PC-9 (cell line): Measurements from ENCODE around the gene P2RY8.

Experiments
- EZH2 ChIP-seq: fragments of 200-600 bp; sonication (generic); IDR thresholded peaks from 2 replicates; pipeline ENCODE4 v1.8.0; 2017; ENCODE audit warnings: antibody characterized with exemption, low read depth
- TF ChIP-seq, protein P1 (sequence below): fragments of 200-600 bp; sonication (generic); conservative IDR thresholded peaks from 2 replicates; pipeline ENCODE4 v1.6.1; 2017; ENCODE audit warnings: mixed run types, antibody characterized with exemption, mild to moderate bottlenecking, moderate library complexity

DNA sequence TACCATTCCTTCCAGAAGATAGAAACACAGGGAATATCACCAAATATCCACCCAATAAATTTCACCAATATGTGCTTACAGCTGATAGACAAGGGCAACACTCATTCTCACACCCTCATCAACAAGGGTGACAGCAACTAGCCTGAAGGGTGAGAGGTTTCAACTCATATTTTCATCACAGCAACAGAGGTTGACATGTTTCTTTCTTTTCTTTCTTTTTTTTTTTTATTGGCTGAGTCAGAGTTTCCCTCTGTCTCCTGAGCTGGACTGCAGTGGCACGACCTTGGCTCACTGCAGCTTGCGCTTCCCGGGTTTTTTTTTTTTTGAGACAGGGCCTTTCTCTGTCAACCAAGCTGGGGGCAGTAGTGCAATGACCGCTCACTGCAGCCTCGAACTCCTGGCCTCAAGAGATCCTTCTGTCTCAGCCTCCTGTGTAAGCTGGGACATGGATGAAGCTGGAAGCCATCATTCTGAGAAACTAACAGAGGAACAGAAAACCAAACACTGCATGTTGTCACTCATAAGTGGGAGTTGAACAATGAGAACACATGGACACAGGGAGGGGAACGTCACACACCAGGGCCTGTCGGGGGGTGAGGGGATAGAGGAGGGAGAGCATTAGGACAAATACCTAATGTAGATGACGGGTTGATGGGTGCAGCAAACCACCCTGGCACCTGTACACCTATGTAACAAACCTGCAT is 56.8 kb downstream of the P2RY8 start:
- TF ChIP-seq, protein P1, sequence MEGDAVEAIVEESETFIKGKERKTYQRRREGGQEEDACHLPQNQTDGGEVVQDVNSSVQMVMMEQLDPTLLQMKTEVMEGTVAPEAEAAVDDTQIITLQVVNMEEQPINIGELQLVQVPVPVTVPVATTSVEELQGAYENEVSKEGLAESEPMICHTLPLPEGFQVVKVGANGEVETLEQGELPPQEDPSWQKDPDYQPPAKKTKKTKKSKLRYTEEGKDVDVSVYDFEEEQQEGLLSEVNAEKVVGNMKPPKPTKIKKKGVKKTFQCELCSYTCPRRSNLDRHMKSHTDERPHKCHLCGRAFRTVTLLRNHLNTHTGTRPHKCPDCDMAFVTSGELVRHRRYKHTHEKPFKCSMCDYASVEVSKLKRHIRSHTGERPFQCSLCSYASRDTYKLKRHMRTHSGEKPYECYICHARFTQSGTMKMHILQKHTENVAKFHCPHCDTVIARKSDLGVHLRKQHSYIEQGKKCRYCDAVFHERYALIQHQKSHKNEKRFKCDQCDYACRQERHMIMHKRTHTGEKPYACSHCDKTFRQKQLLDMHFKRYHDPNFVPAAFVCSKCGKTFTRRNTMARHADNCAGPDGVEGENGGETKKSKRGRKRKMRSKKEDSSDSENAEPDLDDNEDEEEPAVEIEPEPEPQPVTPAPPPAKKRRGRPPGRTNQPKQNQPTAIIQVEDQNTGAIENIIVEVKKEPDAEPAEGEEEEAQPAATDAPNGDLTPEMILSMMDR, result no peak
- TF ChIP-seq EZH2, result no peak
